HCT116 (cell line): ENCODE data around the gene PGBD5. TPM values are rescaled to one million over a fixed set of nuclear protein-coding genes. Genes with fewer than 3 reads are reported as not detected.

Experiments used
- ATAC-seq: fragments of 200-7000 bp; cut with Tn5 transposase; 2 replicates; pipeline ENCODE4 v1.9.1; 2020; ENCODE audit warnings: mild to moderate bottlenecking, moderate library complexity
- BruUV-seq: library from RNA; stranded (reverse); fragments of 400-500 nt; replicated peaks from 2 replicates; lab custom pipeline; 2021; lab: Mats Ljungman, UMichigan
- CTCF ChIA-PET: fragments of 300-600 bp; sonication (Branson Sonifier 250); formaldehyde crosslinking; loops from one replicate; lab custom pipeline; 2021; ENCODE audit warnings: antibody characterized with exemption; lab: Charles Lee
- POLR2A ChIA-PET: fragments of 300-600, 350-600 bp; sonication (Branson Sonifier 250); formaldehyde crosslinking; loops from one replicate; lab custom pipeline; 2021; ENCODE audit warnings: antibody characterized with exemption; lab: Charles Lee
- RAD21 ChIA-PET, 2 experiments: fragments of 300-600 bp; sonication (Branson Sonifier 250); formaldehyde crosslinking; loops; one replicate each; lab custom pipeline; 2023; ENCODE audit warnings: low total read pairs in 2 of 2; ENCODE audit not compliant: uncharacterized antibody in 2 of 2, unreplicated experiment in 2 of 2, low non-redundant PET in 1 of 2; lab: Charles Lee
- DNase-seq: peaks from one replicate; pipeline ENCODE4 v3.0.0-alpha.2; 2010; ENCODE audit warnings: low read depth, low spot score
- H2AFZ ChIP-seq: fragments of 200-600 bp; shearing (Covaris generic), sonication (generic); 2 replicates; pipeline ENCODE4 v1.6.1; 2017; ENCODE audit warnings: low read depth, mixed run types, mixed read lengths, antibody characterized with exemption, low read length; ENCODE audit not compliant: poor library complexity, severe bottlenecking
- H3K27ac ChIP-seq: 2 replicates; pipeline ENCODE4 v1.5.1; 2012; ENCODE audit warnings: low read depth, low read length
- H3K27me3 ChIP-seq: fragments of 200-600 bp; sonication (generic); 2 replicates; pipeline ENCODE4 v1.6.1; 2016; ENCODE audit warnings: mixed run types, low read length, mixed read lengths; ENCODE audit not compliant: insufficient read depth
- H3K36me3 ChIP-seq, 2 experiments: fragments of 200-500 bp in 1 of 2; fragments of 200-600 bp in 1 of 2; sonication (Bioruptor generic) in 1 of 2; sonication (generic) in 1 of 2; 2 replicates each; pipeline versions ENCODE4 v1.5.1 to v1.6.1; 2014 to 2016; ENCODE audit warnings: low read length in 2 of 2, inconsistent platforms in 1 of 2, mixed read lengths in 1 of 2, mixed run types in 1 of 2; ENCODE audit not compliant: insufficient read depth in 2 of 2, control insufficient read depth in 1 of 2
- H3K4me1 ChIP-seq, 2 experiments: fragments of 200-600 bp in 1 of 2; sonication (generic) in 1 of 2; 2 replicates each; pipeline versions ENCODE4 v1.5.1 to v1.6.1; 2012 to 2017; ENCODE audit warnings: low read length in 2 of 2, inconsistent platforms in 1 of 2, mild to moderate bottlenecking in 1 of 2, mixed read lengths in 1 of 2, mixed run types in 1 of 2, moderate library complexity in 1 of 2; ENCODE audit not compliant: insufficient read depth in 2 of 2, control insufficient read depth in 1 of 2
- H3K4me2 ChIP-seq: fragments of 200-600 bp; sonication (generic); 2 replicates; pipeline ENCODE4 v1.6.1; 2017; ENCODE audit warnings: mixed run types, low read length, mixed read lengths
- H3K4me3 ChIP-seq, 2 experiments: fragments of 200-600 bp in 1 of 2; sonication (generic) in 1 of 2; replicated peaks in 1 of 2; 2 replicates each; pipeline ENCODE4 v1.5.1; 2011 to 2016; ENCODE audit warnings: low read length in 2 of 2, control low read depth in 1 of 2, low read depth in 1 of 2, mild to moderate bottlenecking in 1 of 2, mixed read lengths in 1 of 2, mixed run types in 1 of 2
- H3K79me2 ChIP-seq: fragments of 200-600 bp; sonication (generic); 2 replicates; pipeline ENCODE4 v1.6.1; 2017; ENCODE audit warnings: mild to moderate bottlenecking, mixed run types, low read length, moderate library complexity, mixed read lengths; ENCODE audit not compliant: insufficient read depth
- H3K9ac ChIP-seq: fragments of 200-600 bp; sonication (generic); 2 replicates; pipeline ENCODE4 v1.6.1; 2016; ENCODE audit warnings: low read length, mixed read lengths
- H3K9me2 ChIP-seq: fragments of 200-600 bp; sonication (generic), shearing (Covaris generic); 2 replicates; pipeline ENCODE4 v1.6.1; 2017; ENCODE audit warnings: mixed run types, mild to moderate bottlenecking, moderate library complexity; ENCODE audit not compliant: insufficient read depth
- H3K9me3 ChIP-seq, 2 experiments: fragments of 200-500 bp in 1 of 2; fragments of 200-600 bp in 1 of 2; sonication (Bioruptor generic) in 1 of 2; sonication (generic) in 1 of 2; 2 replicates each; pipeline ENCODE4 v1.6.1; 2014 to 2017; ENCODE audit warnings: low read length in 2 of 2, mixed read lengths in 2 of 2, inconsistent platforms in 1 of 2, low read depth in 1 of 2, mild to moderate bottlenecking in 1 of 2, mixed run types in 1 of 2, moderate library complexity in 1 of 2; ENCODE audit not compliant: control insufficient read depth in 1 of 2, insufficient read depth in 1 of 2
- H4K20me1 ChIP-seq: fragments of 200-600 bp; sonication (generic), shearing (Covaris generic); 2 replicates; pipeline ENCODE4 v1.6.1; 2017; ENCODE audit warnings: mixed run types, mild to moderate bottlenecking, moderate library complexity; ENCODE audit not compliant: insufficient read depth
- CBX3 ChIP-seq: IDR thresholded peaks from 2 replicates; pipeline ENCODE4 v1.6.1; 2012; ENCODE audit warnings: low read depth
- EGR1 ChIP-seq: IDR thresholded peaks from 2 replicates; pipeline ENCODE4 v1.6.1; 2012; ENCODE audit warnings: low read depth
- ELF1 ChIP-seq: IDR thresholded peaks from 2 replicates; pipeline ENCODE4 v1.6.1; 2012; ENCODE audit warnings: low read depth, borderline replicate concordance
- EZH2phosphoT487 ChIP-seq: fragments of 200-600 bp; IDR thresholded peaks from 2 replicates; pipeline ENCODE4 v1.6.1; 2018; ENCODE audit warnings: antibody characterized with exemption, borderline replicate concordance
- FOSL1 ChIP-seq: IDR thresholded peaks from 2 replicates; pipeline ENCODE4 v1.6.1; 2012; ENCODE audit warnings: low read depth
- POLR2A ChIP-seq: IDR thresholded peaks from 2 replicates; pipeline ENCODE4 v1.7.0; 2011; ENCODE audit warnings: borderline replicate concordance; ENCODE audit not compliant: insufficient read depth, insufficient read length; ENCODE audit errors: extremely low read depth
- POLR2AphosphoS5 ChIP-seq: IDR thresholded peaks from 2 replicates; pipeline ENCODE4 v1.6.1; 2011; ENCODE audit warnings: mild to moderate bottlenecking, low read depth, low read length, moderate library complexity
- RAD21 ChIP-seq: IDR thresholded peaks from 2 replicates; pipeline ENCODE4 v1.6.1; 2012; ENCODE audit warnings: low read depth, mild to moderate bottlenecking
- SIN3A ChIP-seq: IDR thresholded peaks from 2 replicates; pipeline ENCODE4 v1.6.1; 2012; ENCODE audit warnings: low read depth
- SP1 ChIP-seq: IDR thresholded peaks from 2 replicates; pipeline ENCODE4 v1.6.1; 2012; ENCODE audit warnings: low read depth
- SRF ChIP-seq: IDR thresholded peaks from 2 replicates; pipeline ENCODE4 v1.6.1; 2012; ENCODE audit warnings: low read depth
- TCF7L2 ChIP-seq: IDR thresholded peaks from 2 replicates; pipeline ENCODE4 v1.7.0; 2011; ENCODE audit warnings: borderline replicate concordance, inconsistent platforms; ENCODE audit not compliant: insufficient read depth, insufficient read length; ENCODE audit errors: extremely low read depth
- ZFX ChIP-seq: fragments of 450-650 bp; IDR thresholded peaks from 2 replicates; pipeline ENCODE4 v1.6.1; 2017
- ZNF274 ChIP-seq: fragments of 200-500 bp; sonication (Bioruptor generic); IDR thresholded peaks from 2 replicates; pipeline ENCODE4 v1.6.1; 2014; ENCODE audit warnings: mild to moderate bottlenecking, low read depth, low read length, inconsistent platforms
- intact Hi-C: fragments of 100-400 bp; cut with micrococcal nuclease; formaldehyde crosslinking; loops from 2 replicates; pipeline ENCODE4 v1.10.0; 2022
- total RNA-seq: library from RNA; stranded (reverse); gene quantifications from one replicate; pipeline ENCODE4 v1.2.1, GENCODE V29; 2021; ENCODE audit not compliant: unreplicated experiment
- TF ChIP-seq, protein P1 (sequence below): IDR thresholded peaks from 2 replicates; pipeline ENCODE4 v1.6.1; 2012
- TF ChIP-seq, protein P2 (sequence below): IDR thresholded peaks from 2 replicates; pipeline ENCODE4 v1.6.1; 2011; ENCODE audit warnings: mild to moderate bottlenecking, low read length, moderate library complexity; ENCODE audit not compliant: insufficient replicate concordance; ENCODE audit errors: extremely low read depth
- TF ChIP-seq, protein P3 (sequence below), 3 experiments: fragments of 200-600 bp in 1 of 3; sonication (generic) in 1 of 3; IDR thresholded peaks in 2 of 3; conservative IDR thresholded peaks in 1 of 3; 2 replicates each; pipeline ENCODE4 v1.5.1; 2012 to 2017; ENCODE audit warnings: low read depth in 2 of 3, low read length in 2 of 3, antibody characterized with exemption in 1 of 3, borderline replicate concordance in 1 of 3, control low read depth in 1 of 3, mild to moderate bottlenecking in 1 of 3, mixed read lengths in 1 of 3, mixed run types in 1 of 3, moderate library complexity in 1 of 3; ENCODE audit not compliant: insufficient read depth in 1 of 3
- TF ChIP-seq, protein P4 (sequence below): IDR thresholded peaks from 2 replicates; pipeline ENCODE4 v1.6.1; 2012

The PGBD5 gene
- total RNA-seq, 1 experiment from 2014 or later, result 0.27 TPM

DNA sequence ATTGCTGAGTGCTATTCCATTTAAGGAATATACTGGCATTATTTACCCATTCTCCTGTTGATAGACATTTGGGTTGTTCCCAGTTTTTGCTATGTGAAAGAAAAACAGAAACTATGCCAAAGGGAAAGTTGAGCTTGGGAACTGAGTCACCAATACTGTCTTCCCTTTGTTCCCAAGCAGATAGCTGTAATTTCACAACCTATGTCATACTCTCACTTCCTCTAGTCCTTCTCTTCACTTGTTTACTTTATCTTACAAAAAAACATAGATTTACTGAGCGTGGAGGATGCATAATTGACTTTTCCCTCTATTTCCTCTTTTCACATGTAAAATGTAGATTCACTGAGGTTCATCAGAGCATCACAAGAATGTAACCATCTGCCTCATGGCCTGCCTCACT, 32.4 kb upstream of the PGBD5 start:
- H3K4me1 ChIP-seq, result no peaks in the 10 kb centered on the region
- H2AFZ ChIP-seq, result no peak overlapping the region
- no peak overlapping the region for H3K27ac ChIP-seq
- H3K4me3 ChIP-seq, result no peak overlapping the region
- peaks cover 36% of the 10 kb centered on the region for H3K27me3 ChIP-seq
- no peak overlapping the region for H3K9ac ChIP-seq
- CTCF ChIA-PET, result no interaction called here
- no peaks in the 10 kb centered on the region for H3K36me3 ChIP-seq
- RAD21 ChIA-PET, result no interaction called here
- DNase-seq (no peak), ATAC-seq (no peak)
- H3K79me2 ChIP-seq, result no peaks in the 10 kb centered on the region
- BruUV-seq, result no TSS peak
- H4K20me1 ChIP-seq, result no peaks in the 10 kb centered on the region
- H3K9me3 ChIP-seq, result no peaks in the 10 kb centered on the region
- H3K4me2 ChIP-seq, result no peak overlapping the region
- intact Hi-C loops, result no loop called here
- no peaks in the 10 kb centered on the region for H3K9me2 ChIP-seq
- TF ChIP-seq ZNF274 (no peak), RAD21 (no peak)
- TF ChIP-seq, protein P1, sequence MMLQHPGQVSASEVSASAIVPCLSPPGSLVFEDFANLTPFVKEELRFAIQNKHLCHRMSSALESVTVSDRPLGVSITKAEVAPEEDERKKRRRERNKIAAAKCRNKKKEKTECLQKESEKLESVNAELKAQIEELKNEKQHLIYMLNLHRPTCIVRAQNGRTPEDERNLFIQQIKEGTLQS, result no peak
- POLR2A ChIA-PET, result no interaction called here

DNA sequence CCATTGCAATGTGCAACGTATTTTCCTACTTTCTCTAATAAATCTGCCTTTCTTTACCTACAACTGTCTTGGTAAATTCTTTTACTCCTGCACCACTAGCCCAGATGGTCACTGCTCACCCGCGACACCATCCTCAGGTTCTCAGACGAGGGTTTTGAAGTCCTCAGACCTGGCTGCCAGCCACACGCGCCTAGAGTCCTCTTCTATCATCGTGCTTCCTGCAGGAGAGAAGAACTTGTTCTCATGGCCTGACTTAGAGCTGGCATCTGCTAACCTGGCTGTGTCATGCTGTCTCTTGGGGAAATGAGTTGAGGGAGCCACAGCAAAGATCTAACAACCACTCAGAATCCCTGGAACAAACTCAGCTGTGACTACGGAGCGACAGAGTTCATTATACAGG, 30.3 kb upstream of the PGBD5 start:
- CTCF ChIA-PET, result no interaction called here
- no peak overlapping the region for H3K4me3 ChIP-seq
- no peak for DNase-seq
- H3K4me2 ChIP-seq, result no peak overlapping the region
- H3K9me2 ChIP-seq, result no peaks in the 10 kb centered on the region
- POLR2A ChIA-PET, result no interaction called here
- no peaks in the 10 kb centered on the region for H3K4me1 ChIP-seq
- no peaks in the 10 kb centered on the region for H3K9me3 ChIP-seq
- no TSS peak for BruUV-seq
- H3K9ac ChIP-seq, result no peak overlapping the region
- H3K79me2 ChIP-seq, result no peaks in the 10 kb centered on the region
- H3K27ac ChIP-seq, result no peak overlapping the region
- no peaks in the 10 kb centered on the region for H4K20me1 ChIP-seq
- RAD21 ChIA-PET, result no interaction called here
- ATAC-seq, result no peak
- no peak overlapping the region for H2AFZ ChIP-seq
- no peaks in the 10 kb centered on the region for H3K36me3 ChIP-seq
- intact Hi-C loops, result no loop called here
- peaks cover 37% of the 10 kb centered on the region for H3K27me3 ChIP-seq
- TF ChIP-seq, protein P2, sequence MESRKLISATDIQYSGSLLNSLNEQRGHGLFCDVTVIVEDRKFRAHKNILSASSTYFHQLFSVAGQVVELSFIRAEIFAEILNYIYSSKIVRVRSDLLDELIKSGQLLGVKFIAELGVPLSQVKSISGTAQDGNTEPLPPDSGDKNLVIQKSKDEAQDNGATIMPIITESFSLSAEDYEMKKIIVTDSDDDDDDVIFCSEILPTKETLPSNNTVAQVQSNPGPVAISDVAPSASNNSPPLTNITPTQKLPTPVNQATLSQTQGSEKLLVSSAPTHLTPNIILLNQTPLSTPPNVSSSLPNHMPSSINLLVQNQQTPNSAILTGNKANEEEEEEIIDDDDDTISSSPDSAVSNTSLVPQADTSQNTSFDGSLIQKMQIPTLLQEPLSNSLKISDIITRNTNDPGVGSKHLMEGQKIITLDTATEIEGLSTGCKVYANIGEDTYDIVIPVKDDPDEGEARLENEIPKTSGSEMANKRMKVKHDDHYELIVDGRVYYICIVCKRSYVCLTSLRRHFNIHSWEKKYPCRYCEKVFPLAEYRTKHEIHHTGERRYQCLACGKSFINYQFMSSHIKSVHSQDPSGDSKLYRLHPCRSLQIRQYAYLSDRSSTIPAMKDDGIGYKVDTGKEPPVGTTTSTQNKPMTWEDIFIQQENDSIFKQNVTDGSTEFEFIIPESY, result no peak
- no peak for TF ChIP-seq POLR2A
- no peak for TF ChIP-seq CBX3
- no peak for TF ChIP-seq SP1
- TF ChIP-seq ZNF274, result no peak
- TF ChIP-seq SIN3A, result no peak
- no peak for TF ChIP-seq FOSL1
- TF ChIP-seq, protein P3, sequence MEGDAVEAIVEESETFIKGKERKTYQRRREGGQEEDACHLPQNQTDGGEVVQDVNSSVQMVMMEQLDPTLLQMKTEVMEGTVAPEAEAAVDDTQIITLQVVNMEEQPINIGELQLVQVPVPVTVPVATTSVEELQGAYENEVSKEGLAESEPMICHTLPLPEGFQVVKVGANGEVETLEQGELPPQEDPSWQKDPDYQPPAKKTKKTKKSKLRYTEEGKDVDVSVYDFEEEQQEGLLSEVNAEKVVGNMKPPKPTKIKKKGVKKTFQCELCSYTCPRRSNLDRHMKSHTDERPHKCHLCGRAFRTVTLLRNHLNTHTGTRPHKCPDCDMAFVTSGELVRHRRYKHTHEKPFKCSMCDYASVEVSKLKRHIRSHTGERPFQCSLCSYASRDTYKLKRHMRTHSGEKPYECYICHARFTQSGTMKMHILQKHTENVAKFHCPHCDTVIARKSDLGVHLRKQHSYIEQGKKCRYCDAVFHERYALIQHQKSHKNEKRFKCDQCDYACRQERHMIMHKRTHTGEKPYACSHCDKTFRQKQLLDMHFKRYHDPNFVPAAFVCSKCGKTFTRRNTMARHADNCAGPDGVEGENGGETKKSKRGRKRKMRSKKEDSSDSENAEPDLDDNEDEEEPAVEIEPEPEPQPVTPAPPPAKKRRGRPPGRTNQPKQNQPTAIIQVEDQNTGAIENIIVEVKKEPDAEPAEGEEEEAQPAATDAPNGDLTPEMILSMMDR (IDR thresholded peaks at IDR 0.05 in 2 of 3, conservative IDR thresholded peaks at IDR 0.05 in 1 of 3; ENCODE audit: borderline replicate concordance in 1 of 3, insufficient read depth in 1 of 3, low read depth in 2 of 3, low read length in 2 of 3), result no peak
- TF ChIP-seq EZH2phosphoT487, result no peak
- TF ChIP-seq ZFX, result no peak
- TF ChIP-seq TCF7L2, result no peak
- no peak for TF ChIP-seq RAD21
- TF ChIP-seq POLR2AphosphoS5, result no peak
- TF ChIP-seq, protein P1, result no peak
- no peak for TF ChIP-seq EGR1
- TF ChIP-seq, protein P4, sequence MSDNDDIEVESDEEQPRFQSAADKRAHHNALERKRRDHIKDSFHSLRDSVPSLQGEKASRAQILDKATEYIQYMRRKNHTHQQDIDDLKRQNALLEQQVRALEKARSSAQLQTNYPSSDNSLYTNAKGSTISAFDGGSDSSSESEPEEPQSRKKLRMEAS, result no peak
- TF ChIP-seq SRF, result no peak
- no peak for TF ChIP-seq ELF1
